Kidney (tissue), 14 donors: ENCODE results near the gene UNC93B1. TPM values are rescaled to one million over a fixed set of nuclear protein-coding genes. Genes with fewer than 3 reads are reported as not detected.

ENCODE experiments used
- DNase-seq, 5 donors: peaks; one replicate each; pipeline ENCODE4 v3.0.0-alpha.2; 2013 to 2020
- FAIRE-seq: peaks from 2 replicates; lab custom pipeline; 2012; peaks lifted over from hg19 to GRCh38; lab: Jason Lieb, UNC
- H3K27ac ChIP-seq, 2 donors: one replicate each; pipeline ENCODE4 v1.7.0; 2013; ENCODE audit warnings: low read depth in 2 of 2, low read length in 2 of 2, inconsistent platforms in 1 of 2
- H3K27me3 ChIP-seq: one replicate; pipeline ENCODE4 v1.7.1; 2013; ENCODE audit warnings: low read length, inconsistent platforms; ENCODE audit not compliant: control insufficient read depth, insufficient read depth
- H3K36me3 ChIP-seq, 3 donors: one replicate each; pipeline versions ENCODE4 v1.7.0 to v1.7.1; 2013; ENCODE audit warnings: low read length in 3 of 3, control low read depth in 1 of 3, inconsistent platforms in 1 of 3; ENCODE audit not compliant: insufficient read depth in 3 of 3, control insufficient read depth in 2 of 3
- H3K4me1 ChIP-seq, 3 donors: one replicate each; pipeline versions ENCODE4 v1.7.0 to v1.7.1; 2013; ENCODE audit warnings: low read length in 3 of 3, inconsistent platforms in 1 of 3, low read depth in 1 of 3; ENCODE audit not compliant: control insufficient read depth in 2 of 3, insufficient read depth in 2 of 3
- H3K4me3 ChIP-seq, 3 donors: one replicate each; pipeline versions ENCODE4 v1.7.0 to v1.8.1; 2013; ENCODE audit warnings: low read length in 3 of 3, control low read depth in 1 of 3, inconsistent platforms in 1 of 3
- H3K9ac ChIP-seq, 3 donors: one replicate each; pipeline versions ENCODE4 v1.7.0 to v1.7.1; 2013; ENCODE audit warnings: low read length in 3 of 3, control low read depth in 1 of 3, inconsistent platforms in 1 of 3
- H3K9me3 ChIP-seq, 3 donors: one replicate each; pipeline versions ENCODE4 v1.7.0 to v1.7.1; 2013; ENCODE audit warnings: low read length in 3 of 3, control low read depth in 1 of 3, inconsistent platforms in 1 of 3; ENCODE audit not compliant: control insufficient read depth in 2 of 3, insufficient read depth in 1 of 3
- CTCF ChIP-seq: IDR thresholded peaks from 3 replicates; pipeline ENCODE4 v1.5.1; 2012; ENCODE audit warnings: mild to moderate bottlenecking, moderate library complexity, borderline replicate concordance; ENCODE audit not compliant: insufficient read depth; ENCODE audit errors: extremely low read depth
- intact Hi-C: fragments of 100-400 bp; cut with DNase I; formaldehyde crosslinking; loops from one replicate; pipeline ENCODE4 v1.11.1; 2022
- polyA plus RNA-seq: library from polyadenylated mRNA; stranded (reverse); fragments of 350-450 nt; fragmentation: Illumina TruSeq; extraction: RNeasy Lipid Tissue Mini Kit (QIAGEN cat#74804); gene quantifications from one replicate; pipeline ENCODE4 v1.2.3, GENCODE V29; 2014; ENCODE audit warnings: low read depth, low replicate concordance; ENCODE audit not compliant: insufficient read depth
- total RNA-seq: library from RNA; stranded (reverse); fragmentation: NEBNext Ultra II Directional; extraction: Animal tissue kit (Norgen Biotek cat#: 25700); gene quantifications from one replicate; pipeline ENCODE4 v1.2.1, GENCODE V29; 2021
- donor health status: control.
- donor health status: control.
- donor health status: control.
- donor health status: control.
- donor health status: control.
- donor health status: DM: yes; HTN: yes; CAD: no.
- donor health status: Normal renal cell carcinoma (clear cell type).

The UNC93B1 gene
- total and polyA plus RNA-seq, 2 donors from 2014 or later = 21.3 to 67.9 TPM

GRCh38 chr11:68011051-68011943 lies 7.4 kb upstream of the UNC93B1 start:
- intact Hi-C loops = no loop called here
- no peaks in the 10 kb centered on the region for H3K27me3 ChIP-seq
- DNase-seq = peak in 1 of 5 donors; percentile 47
- no peak for TF ChIP-seq CTCF
- H3K4me1 ChIP-seq = peaks cover 0 to 41% (median 18%) of the 10 kb centered on the region in 3 donors
- peak overlapping the region; percentile 92 to 95 for H3K27ac ChIP-seq
- H3K36me3 ChIP-seq = no peaks in the 10 kb centered on the region
- no peak overlapping the region for H3K9ac ChIP-seq
- H3K9me3 ChIP-seq = no peaks in the 10 kb centered on the region
- no peak for FAIRE-seq
- peak overlapping the region in 1 of 3 donors; percentile 49 for H3K4me3 ChIP-seq

- FAIRE-seq (no peak), DNase-seq (peak in 3 of 5 donors; percentile 50 to 98 (median 55))
- peaks cover 0 to 41% (median 18%) of the 10 kb centered on the region in 3 donors for H3K4me1 ChIP-seq
- H3K27ac ChIP-seq = peak within 1 kb of the TSS; percentile 92 to 95
- H3K27me3 ChIP-seq = no peaks in the 10 kb centered on the region
- H3K36me3 ChIP-seq = no peaks in the 10 kb centered on the region
- peak within 1 kb of the TSS in 2 of 3 donors; percentile 6 to 49 for H3K4me3 ChIP-seq
- intact Hi-C loops = no loop called here
- TF ChIP-seq CTCF = no peak
- no peaks in the 10 kb centered on the region for H3K9me3 ChIP-seq
- peak within 1 kb of the TSS in 1 of 3 donors; percentile 77 for H3K9ac ChIP-seq
These were observed 6.5 kb upstream of the UNC93B1 start, which contains the start of gene ALDH3B1 for GRCh38 chr11:68010090-68011041. Gene ALDH3B1 (plus strand): TSS chr11:68010327. CDS start chr11:68015298, 4,971 bp downstream.

GRCh38 chr11:68009391-68010089 lies 5.6 kb upstream of the UNC93B1 start:
- Histone ChIP-seq H3K27ac (peak overlapping the region; percentile 92 to 95), H3K27me3 (no peaks in the 10 kb centered on the region), H3K9ac (peak overlapping the region in 1 of 3 donors; percentile 26), H3K4me1 (peaks cover 0 to 37% (median 18%) of the 10 kb centered on the region in 3 donors), H3K9me3 (no peaks in the 10 kb centered on the region), H3K4me3 (peak overlapping the region in 1 of 3 donors; percentile 49), H3K36me3 (no peaks in the 10 kb centered on the region)
- DNase-seq = peak in 1 of 5 donors; percentile 56
- intact Hi-C loops = no loop called here
- peak; percentile 10 for TF ChIP-seq CTCF
- FAIRE-seq = no peak
